H1 (cell line): Measurements from ENCODE around the gene NDST3.

Experiments
- BCL11A ChIP-seq, 2 experiments: IDR thresholded peaks; one replicate each; pipeline ENCODE4 v1.6.1; 2011; ENCODE audit warnings: low read depth in 2 of 2, low read length in 2 of 2, mild to moderate bottlenecking in 2 of 2
- CEBPB ChIP-seq: IDR thresholded peaks from 2 replicates; pipeline ENCODE4 v1.6.1; 2012; ENCODE audit warnings: low read depth, low read length
- EZH2 ChIP-seq: fragments of 200-600 bp; sonication (generic); IDR thresholded peaks from 2 replicates; pipeline ENCODE4 v1.7.1; 2012; ENCODE audit warnings: low read depth, mild to moderate bottlenecking, moderate library complexity, low read length, inconsistent platforms; ENCODE audit not compliant: severe bottlenecking
- FOSL1 ChIP-seq: IDR thresholded peaks from 2 replicates; pipeline ENCODE4 v1.6.1; 2011; ENCODE audit warnings: mild to moderate bottlenecking, low read depth, low read length, moderate library complexity; ENCODE audit not compliant: insufficient read depth
- GTF2F1 ChIP-seq: IDR thresholded peaks from 2 replicates; pipeline ENCODE4 v1.6.1; 2012; ENCODE audit warnings: low read depth, low read length, improper control_type of control experiment, borderline replicate concordance
- HDAC2 ChIP-seq, 2 experiments: fragments of 300-600 bp in 1 of 2; sonication (generic) in 1 of 2; IDR thresholded peaks; 2 replicates each; pipeline ENCODE4 v1.6.1; 2011 to 2012; ENCODE audit warnings: low read depth in 2 of 2, low read length in 2 of 2, mild to moderate bottlenecking in 2 of 2, moderate library complexity in 2 of 2, borderline replicate concordance in 1 of 2, inconsistent platforms in 1 of 2
- HDAC6 ChIP-seq: IDR thresholded peaks from one replicate; pipeline ENCODE4 v1.7.1; 2012; ENCODE audit warnings: low read depth, mild to moderate bottlenecking, inconsistent platforms, low read length, moderate library complexity
- PHF8 ChIP-seq: fragments of 200-600 bp; sonication (generic); conservative IDR thresholded peaks from 2 replicates; pipeline ENCODE4 v1.7.1; 2012; ENCODE audit warnings: low read depth, mild to moderate bottlenecking, inconsistent platforms, low read length, moderate library complexity
- POLR2A ChIP-seq, 2 experiments: IDR thresholded peaks; 1 replicate in 1 of 2; 2 replicates in 1 of 2; pipeline ENCODE4 v1.6.1; 2011; ENCODE audit warnings: low read depth in 2 of 2, low read length in 2 of 2, mild to moderate bottlenecking in 2 of 2; ENCODE audit errors: control extremely low read depth in 1 of 2
- POLR2AphosphoS5 ChIP-seq: IDR thresholded peaks from 2 replicates; pipeline ENCODE4 v1.6.1; 2011; ENCODE audit warnings: low read depth, low read length
- TAF1 ChIP-seq: IDR thresholded peaks from 2 replicates; pipeline ENCODE4 v1.6.1; 2011; ENCODE audit warnings: mild to moderate bottlenecking, low read depth, low read length
- ZNF274 ChIP-seq: IDR thresholded peaks from 2 replicates; pipeline ENCODE4 v1.7.0; 2012; ENCODE audit warnings: low read length, borderline replicate concordance; ENCODE audit errors: extremely low read depth
- TF ChIP-seq, protein P1 (sequence below): IDR thresholded peaks from 2 replicates; pipeline ENCODE4 v1.6.1; 2012; ENCODE audit warnings: inconsistent platforms
- TF ChIP-seq, protein P2 (sequence below), 3 experiments: IDR thresholded peaks; 1 replicate in 2 of 3; 2 replicates in 1 of 3; pipeline versions ENCODE4 v1.5.1 to v1.6.1; 2011; ENCODE audit warnings: low read length in 3 of 3, mild to moderate bottlenecking in 3 of 3, inconsistent platforms in 2 of 3, low read depth in 1 of 3, moderate library complexity in 1 of 3; ENCODE audit not compliant: insufficient read depth in 1 of 3; ENCODE audit errors: control extremely low read depth in 1 of 3

- TF ChIP-seq, protein P1, sequence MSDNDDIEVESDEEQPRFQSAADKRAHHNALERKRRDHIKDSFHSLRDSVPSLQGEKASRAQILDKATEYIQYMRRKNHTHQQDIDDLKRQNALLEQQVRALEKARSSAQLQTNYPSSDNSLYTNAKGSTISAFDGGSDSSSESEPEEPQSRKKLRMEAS, result no peak
- TF ChIP-seq FOSL1, result no peak
- TF ChIP-seq, protein P2, sequence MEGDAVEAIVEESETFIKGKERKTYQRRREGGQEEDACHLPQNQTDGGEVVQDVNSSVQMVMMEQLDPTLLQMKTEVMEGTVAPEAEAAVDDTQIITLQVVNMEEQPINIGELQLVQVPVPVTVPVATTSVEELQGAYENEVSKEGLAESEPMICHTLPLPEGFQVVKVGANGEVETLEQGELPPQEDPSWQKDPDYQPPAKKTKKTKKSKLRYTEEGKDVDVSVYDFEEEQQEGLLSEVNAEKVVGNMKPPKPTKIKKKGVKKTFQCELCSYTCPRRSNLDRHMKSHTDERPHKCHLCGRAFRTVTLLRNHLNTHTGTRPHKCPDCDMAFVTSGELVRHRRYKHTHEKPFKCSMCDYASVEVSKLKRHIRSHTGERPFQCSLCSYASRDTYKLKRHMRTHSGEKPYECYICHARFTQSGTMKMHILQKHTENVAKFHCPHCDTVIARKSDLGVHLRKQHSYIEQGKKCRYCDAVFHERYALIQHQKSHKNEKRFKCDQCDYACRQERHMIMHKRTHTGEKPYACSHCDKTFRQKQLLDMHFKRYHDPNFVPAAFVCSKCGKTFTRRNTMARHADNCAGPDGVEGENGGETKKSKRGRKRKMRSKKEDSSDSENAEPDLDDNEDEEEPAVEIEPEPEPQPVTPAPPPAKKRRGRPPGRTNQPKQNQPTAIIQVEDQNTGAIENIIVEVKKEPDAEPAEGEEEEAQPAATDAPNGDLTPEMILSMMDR (IDR thresholded peaks at IDR 0.05; ENCODE audit: control extremely low read depth in 1 of 3, insufficient read depth in 1 of 3, low read depth in 1 of 3, low read length in 3 of 3), result no peak
- TF ChIP-seq POLR2AphosphoS5, result no peak
- no peak for TF ChIP-seq POLR2A (IDR thresholded peaks at IDR 0.05; ENCODE audit: control extremely low read depth in 1 of 2, low read depth in 2 of 2, low read length in 2 of 2)
- no peak for TF ChIP-seq TAF1
- no peak for TF ChIP-seq HDAC2 (IDR thresholded peaks at IDR 0.05; ENCODE audit: borderline replicate concordance in 1 of 2, low read depth in 2 of 2, low read length in 2 of 2)
- TF ChIP-seq GTF2F1, result no peak
- no peak for TF ChIP-seq PHF8
- no peak for TF ChIP-seq BCL11A (IDR thresholded peaks at IDR 0.05; ENCODE audit: low read depth in 2 of 2, low read length in 2 of 2)
- TF ChIP-seq ZNF274, result no peak
- TF ChIP-seq CEBPB, result no peak
- TF ChIP-seq HDAC6, result no peak
- TF ChIP-seq EZH2, result no peak
Measured at GRCh38 chr4:118265312-118266144, 231.2 kb downstream of the NDST3 start.
